CD14-positive monocyte (primary cell): ENCODE measurements around the gene ATP10D. TPM values are rescaled to one million over a fixed set of nuclear protein-coding genes. Genes with fewer than 3 reads are reported as not detected.

Source experiments
- DNase-seq, 3 donors: peaks; one replicate each; pipeline ENCODE4 v3.0.0-alpha.2; 2011 to 2022
- H2AFZ ChIP-seq: 2 replicates; pipeline ENCODE4 v1.6.0; 2012; ENCODE audit warnings: mild to moderate bottlenecking, low read depth, low read length, inconsistent platforms; ENCODE audit not compliant: insufficient read depth, poor library complexity, severe bottlenecking
- H3K27ac ChIP-seq, 2 donors: 1 replicate in 1 of 2; 2 replicates in 1 of 2; pipeline ENCODE4 v1.5.1; 2012 to 2013; ENCODE audit warnings: low read length in 2 of 2, control low read depth in 1 of 2, inconsistent platforms in 1 of 2, low read depth in 1 of 2, mild to moderate bottlenecking in 1 of 2
- H3K27me3 ChIP-seq, 2 donors: one replicate each; pipeline versions ENCODE4 v1.6.0 to v1.6.1; 2011 to 2013; ENCODE audit warnings: low read length in 2 of 2; ENCODE audit not compliant: control insufficient read depth in 2 of 2, insufficient read depth in 2 of 2
- H3K36me3 ChIP-seq, 2 donors: replicated peaks in 1 of 2; 1 replicate in 1 of 2; 2 replicates in 1 of 2; pipeline versions ENCODE4 v1.5.1 to v1.6.1; 2012 to 2013; ENCODE audit warnings: low read length in 2 of 2, control low read depth in 1 of 2, inconsistent platforms in 1 of 2, mild to moderate bottlenecking in 1 of 2; ENCODE audit not compliant: insufficient read depth in 2 of 2, control insufficient read depth in 1 of 2
- H3K4me1 ChIP-seq, 2 donors: 1 replicate in 1 of 2; 2 replicates in 1 of 2; pipeline versions ENCODE4 v1.5.1 to v1.6.1; 2012 to 2013; ENCODE audit warnings: low read length in 2 of 2, control low read depth in 1 of 2, inconsistent platforms in 1 of 2, mild to moderate bottlenecking in 1 of 2, moderate library complexity in 1 of 2; ENCODE audit not compliant: insufficient read depth in 2 of 2, control insufficient read depth in 1 of 2
- H3K4me2 ChIP-seq: replicated peaks from 2 replicates; pipeline ENCODE3; 2012; ENCODE audit warnings: low read length, moderate library complexity, mild to moderate bottlenecking; ENCODE audit not compliant: poor library complexity, severe bottlenecking; ENCODE audit errors: extremely low read depth
- H3K4me3 ChIP-seq, 3 experiments: fragments of 200-600 bp in 1 of 3; sonication (generic) in 1 of 3; replicated peaks in 1 of 3; 1 replicate in 2 of 3; 2 replicates in 1 of 3; pipeline ENCODE4 v1.5.1; 2011 to 2013; ENCODE audit warnings: low read length in 3 of 3, mild to moderate bottlenecking in 3 of 3, control low read depth in 2 of 3, low read depth in 2 of 3, inconsistent platforms in 1 of 3, moderate library complexity in 1 of 3
- H3K79me2 ChIP-seq: 2 replicates; pipeline ENCODE4 v1.6.0; 2012; ENCODE audit warnings: mild to moderate bottlenecking, control low read depth, inconsistent platforms, low read length, moderate library complexity; ENCODE audit not compliant: insufficient read depth
- H3K9ac ChIP-seq: 2 replicates; pipeline ENCODE4 v1.6.0; 2017; ENCODE audit warnings: low read length, mild to moderate bottlenecking; ENCODE audit not compliant: insufficient read depth, poor library complexity, severe bottlenecking
- H3K9me3 ChIP-seq, 2 donors: replicated peaks in 1 of 2; 1 replicate in 1 of 2; 2 replicates in 1 of 2; pipeline versions ENCODE4 v1.5.1 to v1.6.1; 2012 to 2013; ENCODE audit warnings: low read length in 2 of 2, control low read depth in 1 of 2; ENCODE audit not compliant: control insufficient read depth in 1 of 2, insufficient read depth in 1 of 2
- H4K20me1 ChIP-seq: 2 replicates; pipeline ENCODE4 v1.6.0; 2012; ENCODE audit warnings: mild to moderate bottlenecking, low read length, control low read depth, moderate library complexity; ENCODE audit not compliant: insufficient read depth
- H3K27ac Mint-ChIP-seq, 7 donors: one replicate each; pipeline ENCODE4 v1.8.0; 2020; ENCODE audit warnings: mild to moderate bottlenecking in 7 of 7, mixed read lengths in 7 of 7, moderate library complexity in 6 of 7, inconsistent platforms in 2 of 7
- H3K27me3 Mint-ChIP-seq, 3 donors: one replicate each; pipeline ENCODE4 v1.8.0; 2021 to 2022; ENCODE audit warnings: low read depth in 3 of 3, mild to moderate bottlenecking in 3 of 3, mixed read lengths in 3 of 3, moderate library complexity in 3 of 3, inconsistent platforms in 1 of 3
- H3K36me3 Mint-ChIP-seq, 2 donors: one replicate each; pipeline ENCODE4 v1.8.0; 2020; ENCODE audit warnings: mixed read lengths in 2 of 2, inconsistent platforms in 1 of 2, mild to moderate bottlenecking in 1 of 2
- H3K4me1 Mint-ChIP-seq: one replicate; pipeline ENCODE4 v1.8.0; 2020; ENCODE audit warnings: mild to moderate bottlenecking, mixed read lengths
- H3K4me3 Mint-ChIP-seq, 2 donors: one replicate each; pipeline ENCODE4 v1.8.0; 2020; ENCODE audit warnings: mild to moderate bottlenecking in 2 of 2, mixed read lengths in 2 of 2, moderate library complexity in 1 of 2
- H3K9me3 Mint-ChIP-seq, 7 donors: one replicate each; pipeline ENCODE4 v1.8.0; 2020 to 2022; ENCODE audit warnings: mixed read lengths in 7 of 7, mild to moderate bottlenecking in 6 of 7, moderate library complexity in 6 of 7, inconsistent platforms in 2 of 7
- WGBS: methylation state at CpG from one replicate; pipeline ENCODE4 v1.1.5; 2013; ENCODE audit warnings: missing lambda C conversion rate; ENCODE audit not compliant: insufficient coverage; 5-methylcytosine and 5-hydroxymethylcytosine counted together
- intact Hi-C, 2 donors: fragments of 100-400 bp; cut with micrococcal nuclease; formaldehyde crosslinking; loops; one replicate each; pipeline versions ENCODE4 v1.15.0 to v1.15.1; 2023
- polyA plus RNA-seq, 3 donors: library from polyadenylated mRNA; depleted of rRNA in 1 of 3; unstranded in 2 of 3; stranded (reverse) in 1 of 3; fragments of 300-500 nt in 2 of 3; fragments of >200 nt in 1 of 3; fragmentation: Illumina TruSeq in 2 of 3; gene quantifications; 1 replicate in 2 of 3; 2 replicates in 1 of 3; pipeline ENCODE4 v1.2.3, GENCODE V29; 2012 to 2021
- TF ChIP-seq, protein P1 (sequence below): fragments of 200-600 bp; IDR thresholded peaks from one replicate; pipeline ENCODE4 v1.8.0; 2022; ENCODE audit warnings: antibody characterized with exemption, mild to moderate bottlenecking

Gene ATP10D
- polyA plus RNA-seq, 3 donors, result 8.4 to 16.9 (median 14.1) TPM

- Histone ChIP-seq H2AFZ (no peak overlapping the region), H3K27me3 (no peaks in the 10 kb centered on the region), H3K27ac (no peak overlapping the region), H3K4me1 (no peaks in the 10 kb centered on the region), H3K4me2 (no peak overlapping the region), H4K20me1 (no peaks in the 10 kb centered on the region), H3K4me3 (no peak overlapping the region), H3K9me3 (no peaks in the 10 kb centered on the region), H3K9ac (no peak overlapping the region), H3K79me2 (no peaks in the 10 kb centered on the region), H3K36me3 (peaks cover 45 to 92% of the 10 kb centered on the region in 2 donors)
- no peak for DNase-seq
- H3K4me1 Mint-ChIP-seq, result no peaks in the 10 kb centered on the region
- no peak overlapping the region for H3K4me3 Mint-ChIP-seq
- peaks cover 58 to 63% of the 10 kb centered on the region in 2 donors for H3K36me3 Mint-ChIP-seq
- TF ChIP-seq, protein P1, sequence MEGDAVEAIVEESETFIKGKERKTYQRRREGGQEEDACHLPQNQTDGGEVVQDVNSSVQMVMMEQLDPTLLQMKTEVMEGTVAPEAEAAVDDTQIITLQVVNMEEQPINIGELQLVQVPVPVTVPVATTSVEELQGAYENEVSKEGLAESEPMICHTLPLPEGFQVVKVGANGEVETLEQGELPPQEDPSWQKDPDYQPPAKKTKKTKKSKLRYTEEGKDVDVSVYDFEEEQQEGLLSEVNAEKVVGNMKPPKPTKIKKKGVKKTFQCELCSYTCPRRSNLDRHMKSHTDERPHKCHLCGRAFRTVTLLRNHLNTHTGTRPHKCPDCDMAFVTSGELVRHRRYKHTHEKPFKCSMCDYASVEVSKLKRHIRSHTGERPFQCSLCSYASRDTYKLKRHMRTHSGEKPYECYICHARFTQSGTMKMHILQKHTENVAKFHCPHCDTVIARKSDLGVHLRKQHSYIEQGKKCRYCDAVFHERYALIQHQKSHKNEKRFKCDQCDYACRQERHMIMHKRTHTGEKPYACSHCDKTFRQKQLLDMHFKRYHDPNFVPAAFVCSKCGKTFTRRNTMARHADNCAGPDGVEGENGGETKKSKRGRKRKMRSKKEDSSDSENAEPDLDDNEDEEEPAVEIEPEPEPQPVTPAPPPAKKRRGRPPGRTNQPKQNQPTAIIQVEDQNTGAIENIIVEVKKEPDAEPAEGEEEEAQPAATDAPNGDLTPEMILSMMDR, result no peak
- no peak overlapping the region for H3K27ac Mint-ChIP-seq
- WGBS, result no CpG with 5 or more reads among the region's 2 CpGs
- intact Hi-C loops, result no loop called here
- H3K9me3 Mint-ChIP-seq, result no peaks in the 10 kb centered on the region
- no peaks in the 10 kb centered on the region for H3K27me3 Mint-ChIP-seq
These were observed 72.2 kb downstream of the ATP10D start for GRCh38 chr4:47557255-47557654.

- WGBS, result no CpG with 5 or more reads among the region's 1 CpG
These were observed 75.6 kb downstream of the ATP10D start for GRCh38 chr4:47560682-47561081.

More at GRCh38 chr4:47560682-47561081, 75.6 kb downstream of the ATP10D start:
- peaks cover 5% of the 10 kb centered on the region for H3K4me1 Mint-ChIP-seq
- no peak for DNase-seq
- intact Hi-C loops, result no loop called here
- H3K9me3 Mint-ChIP-seq, result peaks cover 0 to 2% (median 0%) of the 10 kb centered on the region in 7 donors
- H4K20me1 ChIP-seq, result no peaks in the 10 kb centered on the region
- H3K4me2 ChIP-seq, result no peak overlapping the region
- H3K4me3 Mint-ChIP-seq, result no peak overlapping the region
- H3K4me1 ChIP-seq, result no peaks in the 10 kb centered on the region
- H3K27ac Mint-ChIP-seq, result peak overlapping the region in 1 of 7 donors; percentile 58
- no peak overlapping the region for H2AFZ ChIP-seq
- H3K9ac ChIP-seq, result no peak overlapping the region
- peaks cover 28 to 88% of the 10 kb centered on the region in 2 donors for H3K36me3 ChIP-seq
- H3K36me3 Mint-ChIP-seq, result peaks cover 50 to 59% of the 10 kb centered on the region in 2 donors
- no peaks in the 10 kb centered on the region for H3K27me3 ChIP-seq
- H3K4me3 ChIP-seq, result no peak overlapping the region
- H3K9me3 ChIP-seq, result no peaks in the 10 kb centered on the region
- no peak overlapping the region for H3K27ac ChIP-seq
- TF ChIP-seq, protein P1, result no peak
- no peaks in the 10 kb centered on the region for H3K79me2 ChIP-seq
- H3K27me3 Mint-ChIP-seq, result no peaks in the 10 kb centered on the region
